ENCODE data around the gene MARK3.

GRCh38 chr14:103433916-103434563 lies 48.8 kb downstream of the MARK3 start:
- TF ChIP-seq CTCF (IDR thresholded peaks at IDR 0.05; ENCODE audit: borderline replicate concordance, extremely low read depth, low read length, poor library complexity, severe bottlenecking) (no peak), EZH2 (IDR thresholded peaks at IDR 0.05; ENCODE audit: borderline replicate concordance, low read depth, low read length, severe bottlenecking) (no peak)

Data from DND-41 (cell line).